ENCODE results near the gene PDLIM1. TPM values are rescaled to one million over a fixed set of nuclear protein-coding genes. Genes with fewer than 3 reads are reported as not detected.

Gene PDLIM1
- total and polyA plus RNA-seq, 2 of the 13 experiments (the other 11 are each of a cell fraction or from before 2014, with no cell fraction given), result 119 to 123 TPM

- CTCF ChIA-PET (ENCODE audit: low intra/inter-chr PET ratio, low total read pairs), result no interaction called here
- TF ChIP-seq SNAI1 (CRISPR knock-in tag; IDR thresholded peaks at IDR 0.05; ENCODE audit: borderline replicate concordance), result no peak
- no peak for TF ChIP-seq ZNF17 (CRISPR knock-in tag; IDR thresholded peaks at IDR 0.05)
- no peak for TF ChIP-seq YEATS4 (CRISPR knock-in tag; IDR thresholded peaks at IDR 0.05; ENCODE audit: borderline replicate concordance)
- no peak for TF ChIP-seq ATF2 (CRISPR knock-in tag; IDR thresholded peaks at IDR 0.05)
- TF ChIP-seq ZNF263 (CRISPR knock-in tag; IDR thresholded peaks at IDR 0.05), result peak; percentile 33; the same call in 1 of the 2 replicates
- no peak for TF ChIP-seq HOXA3 (CRISPR knock-in tag; IDR thresholded peaks at IDR 0.05)
- no peak for TF ChIP-seq JUNB (CRISPR knock-in tag; IDR thresholded peaks at IDR 0.05; ENCODE audit: borderline replicate concordance)
- peaks cover 33% of the 10 kb centered on the region for H3K79me2 ChIP-seq (ENCODE audit: insufficient read depth, low read length)
These were observed 41.8 kb downstream of the PDLIM1 start for GRCh38 chr10:95248989-95249388.

More at GRCh38 chr10:95248989-95249388, 41.8 kb downstream of the PDLIM1 start:
- H3K4me2 ChIP-seq (ENCODE audit: low read depth, low read length), result no peak overlapping the region
- H4K20me1 ChIP-seq (ENCODE audit: insufficient read depth, low read length), result peaks cover 7% of the 10 kb centered on the region; the same call in 1 of the 2 replicates
- BruUV-seq (replicated peaks), result no TSS peak
- FAIRE-seq, result no peak
- no peak for DNase-seq (ENCODE audit: low spot score)
- peaks cover 27% of the 10 kb centered on the region for H3K4me1 ChIP-seq (ENCODE audit: insufficient read depth, low read length)
- no peak overlapping the region for H3K4me3 ChIP-seq (replicated peaks in 1 of 3; ENCODE audit: insufficient read depth in 1 of 3, low read depth in 2 of 3, low read length in 3 of 3)
- H2AFZ ChIP-seq (ENCODE audit: low read length), result no peak overlapping the region
- H3K36me3 ChIP-seq (replicated peaks in 1 of 2; ENCODE audit: control insufficient read depth in 1 of 2, insufficient read depth in 2 of 2, low read length in 2 of 2), result peaks cover 25 to 74% of the 10 kb centered on the region in 2 experiments
- no peak for ATAC-seq
- in situ Hi-C loops (cut with HindIII; ENCODE audit: extremely low pct_ligation_motif_present, low pct_unique_long_range_greater_than_20kb), result loop anchor here (5.0 to 25.0 kb wide), 2 partner anchors 43 to 612 kb away; partner anchors contain the start of gene PDLIM1
- no peak overlapping the region for H3K27ac ChIP-seq (ENCODE audit: extremely low read length, insufficient read depth, low read length)
- intact Hi-C loops (cut with micrococcal nuclease; ENCODE audit: unreplicated experiment), result no loop called here
- WGBS (ENCODE audit: low lambda C conversion rate), result 93% methylated on average over 1 of the region's 3 CpGs
- POLR2A ChIA-PET, result no interaction called here
- no peak overlapping the region for H3K9ac ChIP-seq (ENCODE audit: insufficient read depth, low read depth, low read length)
- no peaks in the 10 kb centered on the region for H3K27me3 ChIP-seq (ENCODE audit: control insufficient read depth in 1 of 2, insufficient read depth in 2 of 2, low read length in 2 of 2)
- H3K9me3 ChIP-seq (ENCODE audit: low read length), result no peaks in the 10 kb centered on the region
